Measurements from ENCODE around the gene KRT26.
"Not testable (repeated sequence)": the region's sequence is repeated elsewhere in the genome, so short reads cannot be mapped to it uniquely, and the experiment has no call there.

The KRT26 gene

DNA sequence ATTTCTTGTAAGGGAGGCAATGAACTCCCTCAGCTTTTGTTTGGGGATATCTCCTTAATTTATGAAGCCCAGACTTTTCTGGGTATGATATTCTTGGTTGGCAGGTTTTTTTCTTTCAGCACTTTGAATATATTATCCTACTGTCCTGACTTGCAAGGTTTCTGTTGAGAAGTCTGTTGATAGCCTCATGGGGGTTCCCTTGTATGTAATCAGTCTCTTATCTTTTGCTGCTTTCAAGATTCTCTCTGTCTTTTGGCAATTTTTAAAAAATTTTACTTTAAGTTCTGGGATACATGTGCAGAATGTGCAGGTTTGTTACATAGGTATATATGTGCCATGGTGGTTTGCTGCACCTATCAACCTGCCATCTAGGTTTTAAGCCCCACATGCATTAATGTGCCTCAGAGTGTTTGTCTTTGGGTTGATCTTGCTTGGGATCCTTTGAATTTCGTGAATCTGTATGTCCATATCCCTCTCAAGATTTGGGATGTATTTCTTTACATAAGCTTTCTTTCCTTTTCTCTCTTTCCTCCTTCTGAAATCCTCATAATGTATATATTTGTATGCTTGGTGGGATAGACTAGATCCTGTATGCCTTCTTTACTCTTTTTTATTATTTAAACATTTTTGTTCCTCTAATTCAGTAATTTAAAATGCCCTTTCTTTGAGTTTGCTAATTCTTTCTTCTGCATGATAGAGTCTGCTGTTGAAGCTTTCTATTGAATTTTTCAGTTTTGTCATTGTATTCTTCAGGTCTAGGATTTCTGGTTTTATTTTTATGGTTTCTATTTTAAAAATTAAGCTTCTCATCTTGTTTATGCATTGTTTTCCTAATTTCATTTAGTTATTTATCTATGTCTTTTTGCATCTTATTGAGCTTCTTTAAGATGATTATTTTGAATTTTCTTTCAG is 11.6 kb downstream of the KRT26 start:
- DNase-seq (ENCODE audit: low read depth): no peak
- TF ChIP-seq, protein P1, sequence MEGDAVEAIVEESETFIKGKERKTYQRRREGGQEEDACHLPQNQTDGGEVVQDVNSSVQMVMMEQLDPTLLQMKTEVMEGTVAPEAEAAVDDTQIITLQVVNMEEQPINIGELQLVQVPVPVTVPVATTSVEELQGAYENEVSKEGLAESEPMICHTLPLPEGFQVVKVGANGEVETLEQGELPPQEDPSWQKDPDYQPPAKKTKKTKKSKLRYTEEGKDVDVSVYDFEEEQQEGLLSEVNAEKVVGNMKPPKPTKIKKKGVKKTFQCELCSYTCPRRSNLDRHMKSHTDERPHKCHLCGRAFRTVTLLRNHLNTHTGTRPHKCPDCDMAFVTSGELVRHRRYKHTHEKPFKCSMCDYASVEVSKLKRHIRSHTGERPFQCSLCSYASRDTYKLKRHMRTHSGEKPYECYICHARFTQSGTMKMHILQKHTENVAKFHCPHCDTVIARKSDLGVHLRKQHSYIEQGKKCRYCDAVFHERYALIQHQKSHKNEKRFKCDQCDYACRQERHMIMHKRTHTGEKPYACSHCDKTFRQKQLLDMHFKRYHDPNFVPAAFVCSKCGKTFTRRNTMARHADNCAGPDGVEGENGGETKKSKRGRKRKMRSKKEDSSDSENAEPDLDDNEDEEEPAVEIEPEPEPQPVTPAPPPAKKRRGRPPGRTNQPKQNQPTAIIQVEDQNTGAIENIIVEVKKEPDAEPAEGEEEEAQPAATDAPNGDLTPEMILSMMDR (IDR thresholded peaks at IDR 0.05; ENCODE audit: control insufficient read depth, extremely low read depth, insufficient read depth): no peak
- no peak overlapping the region for H3K4me3 ChIP-seq (ENCODE audit: low read depth, low read length)

DNA sequence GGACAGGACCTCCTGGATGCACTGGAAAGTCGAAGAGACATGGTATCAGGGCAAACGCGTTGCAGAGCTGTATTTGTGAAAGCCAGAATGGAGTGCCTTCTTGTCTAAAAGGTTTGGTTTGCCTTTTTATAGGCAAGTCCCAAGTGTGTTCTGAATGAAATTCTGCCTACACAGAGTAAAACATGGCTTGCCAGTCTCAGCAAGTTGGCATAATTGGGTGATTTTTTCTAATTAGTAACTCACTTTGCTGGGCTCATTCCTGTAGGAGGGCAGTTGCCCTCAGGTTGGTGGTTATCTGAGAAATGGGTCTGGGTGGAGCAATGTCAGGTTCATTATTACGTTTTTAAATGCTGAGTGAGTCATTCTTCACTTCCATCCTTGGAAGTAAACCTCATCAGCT is 16.8 kb downstream of the KRT26 start, which contains the start of gene KRT25:
Gene KRT25 (minus strand): TSS at position 101 of the 400 bp plus-strand sequence. CDS start 60 bp downstream, at position 41.
- no peak within 1 kb of the TSS for H3K4me3 ChIP-seq (ENCODE audit: low read depth, low read length)
- TF ChIP-seq, protein P1 (IDR thresholded peaks at IDR 0.05; ENCODE audit: control insufficient read depth, extremely low read depth, insufficient read depth): no peak
- no peak for DNase-seq (ENCODE audit: low read depth)

DNA sequence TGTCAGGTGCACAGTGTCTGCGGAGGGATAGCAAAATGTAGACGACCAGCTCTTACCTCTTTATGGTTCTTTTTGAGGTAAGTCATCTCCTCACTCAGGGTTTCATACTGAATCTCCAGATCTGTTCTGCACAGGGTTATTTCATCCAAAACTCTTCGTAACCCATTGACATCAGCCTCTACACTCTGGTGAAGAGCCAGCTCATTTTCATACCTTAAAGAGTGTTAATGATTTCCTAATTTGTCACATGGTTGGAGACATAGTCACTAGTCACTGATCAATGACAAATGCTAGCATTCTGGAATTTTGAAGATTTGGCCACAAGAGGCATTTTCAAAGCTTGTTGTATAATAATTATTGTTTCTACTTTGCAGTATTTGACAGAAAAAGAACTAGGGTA is 18.2 kb downstream of the KRT26 start:
- TF ChIP-seq, protein P1 (IDR thresholded peaks at IDR 0.05; ENCODE audit: control insufficient read depth, extremely low read depth, insufficient read depth): no peak
- H3K4me3 ChIP-seq (ENCODE audit: low read depth, low read length): no peak overlapping the region
- DNase-seq (ENCODE audit: low read depth): no peak

DNA sequence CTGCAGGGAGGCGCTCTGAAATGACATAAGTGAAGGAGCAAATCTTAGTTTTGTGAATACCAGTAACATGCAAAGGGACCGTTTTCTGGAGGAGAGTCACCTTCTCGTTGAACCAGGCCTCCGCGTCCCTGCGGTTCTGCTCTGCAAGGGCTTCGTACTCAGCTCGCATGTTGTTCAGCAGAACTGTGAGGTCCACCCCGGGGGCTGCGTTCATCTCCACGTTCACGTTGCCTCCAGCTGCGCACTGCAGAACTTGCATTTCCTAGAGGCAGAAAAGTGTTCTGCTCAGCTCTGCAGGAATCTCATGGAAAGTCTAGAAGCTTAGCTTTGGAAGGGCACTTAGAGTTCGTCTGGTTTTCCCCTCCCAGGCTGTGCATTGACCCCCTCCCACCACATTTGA is 20.9 kb downstream of the KRT26 start:
- DNase-seq (ENCODE audit: low read depth): no peak
- no peak overlapping the region for H3K4me3 ChIP-seq (ENCODE audit: low read depth, low read length)
- TF ChIP-seq, protein P1 (IDR thresholded peaks at IDR 0.05; ENCODE audit: control insufficient read depth, extremely low read depth, insufficient read depth): no peak

DNA sequence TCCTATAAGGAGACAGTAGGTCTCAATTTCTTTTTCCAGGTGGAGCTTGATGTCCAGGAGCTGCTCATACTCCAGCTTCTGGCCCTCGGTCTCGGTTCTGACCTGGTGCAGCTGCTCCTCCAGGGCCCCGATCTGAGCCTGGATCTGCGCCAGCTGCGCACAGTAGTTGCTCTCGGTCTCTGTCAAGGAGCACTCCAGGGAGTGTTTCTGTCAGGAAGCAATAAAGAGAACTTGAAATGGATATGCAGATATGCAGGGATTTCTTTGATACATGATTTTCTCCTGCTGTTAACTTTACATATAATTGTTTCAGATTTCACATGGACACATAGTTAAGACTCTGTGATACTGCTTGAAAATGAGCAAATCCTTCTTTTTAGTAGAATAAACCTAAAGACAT is 21.6 kb downstream of the KRT26 start:
- DNase-seq (ENCODE audit: low read depth): no peak
- H3K4me3 ChIP-seq (ENCODE audit: low read depth, low read length): no peak overlapping the region
- TF ChIP-seq, protein P1 (IDR thresholded peaks at IDR 0.05; ENCODE audit: control insufficient read depth, extremely low read depth, insufficient read depth): no peak

DNA sequence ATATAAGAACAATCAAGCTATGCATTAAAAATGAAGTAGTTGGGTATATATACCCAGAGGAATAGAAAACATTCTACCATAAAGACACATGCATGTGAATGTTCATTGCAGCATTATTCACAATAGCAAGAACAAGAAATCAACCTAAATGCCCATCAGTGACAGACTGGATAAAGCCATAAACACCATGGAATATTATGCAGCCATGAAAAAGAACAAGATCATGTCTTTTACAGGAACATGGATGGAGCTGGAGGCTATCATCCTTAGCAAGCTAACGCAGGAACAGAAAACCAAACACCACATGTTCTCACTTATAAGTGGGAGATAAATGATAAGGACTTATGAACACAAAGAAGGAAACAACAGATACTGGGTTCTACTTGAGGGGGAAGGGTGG is 23.3 kb downstream of the KRT26 start:
- not testable (repeated sequence) for DNase-seq (ENCODE audit: low read depth); H3K4me3 ChIP-seq (ENCODE audit: low read depth, low read length)

DNA sequence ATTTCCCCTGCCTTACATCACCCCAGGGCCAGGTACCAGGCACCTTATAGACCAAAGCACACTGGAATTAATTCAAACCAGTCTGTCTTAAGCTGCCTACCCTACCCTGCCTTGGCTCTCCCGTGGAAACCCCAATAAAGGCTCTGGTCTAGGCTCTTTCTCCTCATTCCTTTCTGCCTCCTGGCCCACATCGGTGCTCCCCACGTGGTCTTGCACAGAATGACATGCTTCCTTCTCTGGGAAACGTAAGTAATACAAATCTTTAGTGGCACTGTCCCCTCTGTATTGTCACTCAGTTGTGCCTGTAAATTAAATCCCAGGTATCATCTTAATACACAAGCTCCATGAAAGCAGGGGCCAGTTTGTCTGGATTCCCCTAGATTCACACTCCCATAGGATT is 33.4 kb downstream of the KRT26 start:
- no peak overlapping the region for H3K4me3 ChIP-seq (ENCODE audit: low read depth, low read length)
- no peak for DNase-seq (ENCODE audit: low read depth)
- TF ChIP-seq, protein P1 (IDR thresholded peaks at IDR 0.05; ENCODE audit: control insufficient read depth, extremely low read depth, insufficient read depth): no peak
